ENCODE measurements around the gene NARS2.

DNA sequence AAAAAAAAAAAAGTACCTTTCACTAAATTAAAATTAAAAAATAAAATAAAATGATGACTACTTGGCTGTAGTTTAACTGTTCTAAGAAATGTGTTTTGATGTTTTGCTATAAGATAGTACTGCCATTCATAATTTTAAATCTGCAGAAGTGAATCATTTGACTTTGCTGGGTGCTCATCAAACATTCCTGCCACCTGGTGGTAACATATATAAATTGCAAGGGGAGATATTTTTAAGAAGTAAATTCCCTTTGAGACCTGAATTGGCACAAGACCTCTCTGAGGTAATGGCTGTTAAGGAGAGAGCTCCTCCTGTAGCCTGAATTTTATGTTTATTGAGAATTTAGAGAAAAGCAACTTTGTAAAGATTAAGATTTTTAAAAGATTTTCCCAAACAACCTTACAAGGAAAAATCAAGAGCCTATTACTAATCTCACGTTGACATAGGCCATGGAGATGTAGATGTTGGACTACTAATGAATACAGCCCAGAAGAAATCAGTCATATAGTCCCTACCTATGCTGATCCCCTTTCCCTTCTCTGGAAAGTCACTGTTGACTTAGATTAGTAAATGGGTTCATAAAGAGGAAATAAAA lies 11.9 kb upstream of the NARS2 start:
- TF ChIP-seq EZH2 (IDR thresholded peaks at IDR 0.05) (no peak), POLR2AphosphoS5 (IDR thresholded peaks at IDR 0.05; ENCODE audit: borderline replicate concordance, low read depth, low read length) (no peak), FOXP2 (optimal IDR thresholded peaks at IDR 0.05; ENCODE audit: control extremely low read depth, extremely low read length, insufficient read depth) (no peak)
